Neural cell (in vitro differentiated cells): ENCODE data around the gene IGSF3.

Experiments
- CTCF ChIP-seq: fragments of 450-650 bp; IDR thresholded peaks from 2 replicates; pipeline ENCODE4 v1.5.1; 2014; ENCODE audit warnings: antibody characterized with exemption, mild to moderate bottlenecking, moderate library complexity; ENCODE audit not compliant: poor library complexity, severe bottlenecking
- EP300 ChIP-seq: fragments of 450-650 bp; conservative IDR thresholded peaks from 2 replicates; pipeline ENCODE4 v1.6.1; 2014; ENCODE audit warnings: antibody characterized with exemption, mild to moderate bottlenecking, moderate library complexity; ENCODE audit not compliant: poor library complexity, severe bottlenecking
- EZH2 ChIP-seq: fragments of 200-600, 300-800 bp; shearing (Covaris generic), sonication (generic); IDR thresholded peaks from 2 replicates; pipeline ENCODE4 v1.6.1; 2014; ENCODE audit warnings: antibody characterized with exemption, low read length, borderline replicate concordance, mild to moderate bottlenecking; ENCODE audit not compliant: insufficient read depth, poor library complexity, severe bottlenecking
- POLR2AphosphoS5 ChIP-seq: IDR thresholded peaks from 2 replicates; pipeline ENCODE4 v1.6.1; 2012
- REST ChIP-seq: IDR thresholded peaks from 2 replicates; pipeline ENCODE4 v1.6.1; 2012; ENCODE audit warnings: borderline replicate concordance

- no peak for TF ChIP-seq EP300
- no peak for TF ChIP-seq REST
- no peak for TF ChIP-seq CTCF
- no peak for TF ChIP-seq POLR2AphosphoS5
- TF ChIP-seq EZH2 = no peak
These were observed 112.6 kb downstream of the IGSF3 start for GRCh38 chr1:116554924-116555323.
